ENCODE data around the gene MARS2. TPM values are rescaled to one million over a fixed set of nuclear protein-coding genes. Genes with fewer than 3 reads are reported as not detected.
A peak's percentile ranks its signal among the peaks of the same experiment; 100 is the strongest.
"Not testable (repeated sequence)": the region's sequence is repeated elsewhere in the genome, so short reads cannot be mapped to it uniquely, and the experiment has no call there.

The MARS2 gene
- total RNA-seq, 2 donors from 2014 or later: 5.9 to 6.9 TPM

DNA sequence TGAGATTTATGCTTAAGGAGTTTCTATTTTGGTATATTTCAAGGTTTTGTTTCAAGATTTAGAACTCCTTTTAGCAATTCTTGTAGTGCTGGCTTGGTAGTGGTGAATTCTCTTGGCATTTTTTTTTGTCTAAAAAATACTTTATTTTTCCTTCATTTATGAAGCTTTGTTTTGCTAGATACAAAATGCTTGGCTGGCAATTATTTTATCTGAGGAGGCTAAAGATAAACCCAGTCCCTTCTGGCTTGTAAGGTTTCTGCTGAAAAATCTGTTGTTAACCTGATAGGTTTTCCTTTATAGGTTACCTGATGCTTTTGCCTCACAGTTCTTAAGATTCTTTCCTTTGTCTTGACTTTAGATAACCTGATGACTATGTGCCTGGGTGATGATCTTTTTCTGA lies 5.4 kb upstream of the MARS2 start:
- H3K27ac ChIP-seq; H3K9me3 ChIP-seq; H3K4me1 ChIP-seq (replicated peaks); H3K36me3 ChIP-seq; H3K27me3 ChIP-seq (replicated peaks; ENCODE audit: insufficient read depth); H3K4me3 ChIP-seq; DNase-seq (ENCODE audit: low spot score): not testable (repeated sequence)
- intact Hi-C loops (cut with DNase I): loop anchor here (10.0 kb wide), 3 partner anchors 205 to 595 kb away; partner anchors contain the start of genes COQ10B and HSPD1

DNA sequence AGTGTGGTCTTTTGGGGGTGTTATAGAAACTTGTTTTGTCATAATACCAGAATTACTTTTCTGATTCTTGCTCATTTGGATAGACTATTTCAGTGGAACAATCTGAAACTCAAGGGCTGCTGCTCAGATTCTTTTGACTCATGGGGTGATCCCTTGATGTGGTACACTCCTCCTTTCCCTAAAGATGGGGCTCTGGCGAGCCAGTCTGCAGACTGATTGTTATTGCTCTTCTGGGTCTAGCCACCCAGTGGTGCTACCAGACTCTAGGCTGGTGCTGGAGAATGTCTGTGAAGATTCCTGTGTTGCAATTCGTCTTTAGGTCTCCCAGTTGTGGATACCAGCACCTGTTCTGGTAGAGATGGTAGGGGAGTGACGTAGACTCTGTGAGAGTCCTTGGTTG lies 4.2 kb upstream of the MARS2 start:
- Histone ChIP-seq H3K4me1 (replicated peaks) (no peaks in the 10 kb centered on the region), H3K27ac (no peak overlapping the region), H3K27me3 (replicated peaks; ENCODE audit: insufficient read depth) (no peaks in the 10 kb centered on the region), H3K9me3 (no peaks in the 10 kb centered on the region), H3K36me3 (no peaks in the 10 kb centered on the region), H3K4me3 (no peak overlapping the region)
- DNase-seq (ENCODE audit: low spot score): no peak
- no peak for TF ChIP-seq POLR2A (IDR thresholded peaks at IDR 0.05)
- WGBS: 96% methylated on average over 3 of the region's 3 CpGs
- intact Hi-C loops (cut with DNase I): loop anchor here (10.0 kb wide), 3 partner anchors 206 to 594 kb away; partner anchors contain the start of genes COQ10B and HSPD1

DNA sequence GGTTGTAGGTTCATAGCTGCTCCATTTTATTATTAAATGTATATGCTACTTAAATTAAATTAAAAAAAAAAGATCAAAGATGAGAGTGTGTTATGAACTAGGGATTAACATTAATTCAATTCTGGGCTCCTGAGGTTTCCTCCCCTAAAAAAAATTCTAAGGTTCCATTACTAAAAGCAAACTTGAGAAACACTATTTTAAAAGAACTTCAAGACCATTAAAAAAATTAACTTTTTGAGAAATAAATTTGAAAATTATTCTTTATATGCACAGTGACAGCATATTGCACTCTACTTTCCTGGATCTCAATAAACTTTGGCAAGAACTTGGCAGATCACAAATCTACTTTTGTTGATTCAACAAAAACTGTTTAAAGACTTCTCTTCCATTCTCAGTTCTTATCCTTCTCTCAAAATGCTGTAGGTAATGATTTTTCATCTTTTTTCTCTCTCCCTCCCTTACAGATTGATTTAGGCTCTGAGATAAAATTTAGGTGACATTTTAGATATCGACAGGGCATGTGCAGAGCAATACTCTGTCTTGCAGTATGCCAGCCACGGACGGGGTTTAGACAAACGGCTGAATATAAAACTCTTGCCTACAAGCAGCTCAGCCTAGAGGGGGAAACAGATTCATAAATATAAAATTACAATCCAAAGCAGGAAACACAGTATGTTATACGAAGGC lies 592 bp upstream of the MARS2 start:
- peaks cover 9% of the 10 kb centered on the region for H3K4me1 ChIP-seq (replicated peaks)
- TF ChIP-seq POLR2A (IDR thresholded peaks at IDR 0.05) (no peak), POLR2AphosphoS5 (IDR thresholded peaks at IDR 0.05) (no peak)
- TF ChIP-seq, protein P1, sequence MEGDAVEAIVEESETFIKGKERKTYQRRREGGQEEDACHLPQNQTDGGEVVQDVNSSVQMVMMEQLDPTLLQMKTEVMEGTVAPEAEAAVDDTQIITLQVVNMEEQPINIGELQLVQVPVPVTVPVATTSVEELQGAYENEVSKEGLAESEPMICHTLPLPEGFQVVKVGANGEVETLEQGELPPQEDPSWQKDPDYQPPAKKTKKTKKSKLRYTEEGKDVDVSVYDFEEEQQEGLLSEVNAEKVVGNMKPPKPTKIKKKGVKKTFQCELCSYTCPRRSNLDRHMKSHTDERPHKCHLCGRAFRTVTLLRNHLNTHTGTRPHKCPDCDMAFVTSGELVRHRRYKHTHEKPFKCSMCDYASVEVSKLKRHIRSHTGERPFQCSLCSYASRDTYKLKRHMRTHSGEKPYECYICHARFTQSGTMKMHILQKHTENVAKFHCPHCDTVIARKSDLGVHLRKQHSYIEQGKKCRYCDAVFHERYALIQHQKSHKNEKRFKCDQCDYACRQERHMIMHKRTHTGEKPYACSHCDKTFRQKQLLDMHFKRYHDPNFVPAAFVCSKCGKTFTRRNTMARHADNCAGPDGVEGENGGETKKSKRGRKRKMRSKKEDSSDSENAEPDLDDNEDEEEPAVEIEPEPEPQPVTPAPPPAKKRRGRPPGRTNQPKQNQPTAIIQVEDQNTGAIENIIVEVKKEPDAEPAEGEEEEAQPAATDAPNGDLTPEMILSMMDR (IDR thresholded peaks at IDR 0.05): no peak
- no peak for DNase-seq (ENCODE audit: low spot score)
- intact Hi-C loops (cut with DNase I): loop anchor here (5.0 to 10.0 kb wide), 5 partner anchors 73 to 590 kb away; partner anchors contain the start of genes COQ10B, HSPD1 and MOB4
- no peaks in the 10 kb centered on the region for H3K36me3 ChIP-seq
- H3K9me3 ChIP-seq: no peaks in the 10 kb centered on the region
- 0% methylated on average over 5 of the region's 5 CpGs for WGBS
- H3K27me3 ChIP-seq (replicated peaks; ENCODE audit: insufficient read depth): no peaks in the 10 kb centered on the region
- H3K27ac ChIP-seq: peak overlapping the region; percentile 66 to 69
- H3K4me3 ChIP-seq: peak overlapping the region; percentile 69 to 71

DNA sequence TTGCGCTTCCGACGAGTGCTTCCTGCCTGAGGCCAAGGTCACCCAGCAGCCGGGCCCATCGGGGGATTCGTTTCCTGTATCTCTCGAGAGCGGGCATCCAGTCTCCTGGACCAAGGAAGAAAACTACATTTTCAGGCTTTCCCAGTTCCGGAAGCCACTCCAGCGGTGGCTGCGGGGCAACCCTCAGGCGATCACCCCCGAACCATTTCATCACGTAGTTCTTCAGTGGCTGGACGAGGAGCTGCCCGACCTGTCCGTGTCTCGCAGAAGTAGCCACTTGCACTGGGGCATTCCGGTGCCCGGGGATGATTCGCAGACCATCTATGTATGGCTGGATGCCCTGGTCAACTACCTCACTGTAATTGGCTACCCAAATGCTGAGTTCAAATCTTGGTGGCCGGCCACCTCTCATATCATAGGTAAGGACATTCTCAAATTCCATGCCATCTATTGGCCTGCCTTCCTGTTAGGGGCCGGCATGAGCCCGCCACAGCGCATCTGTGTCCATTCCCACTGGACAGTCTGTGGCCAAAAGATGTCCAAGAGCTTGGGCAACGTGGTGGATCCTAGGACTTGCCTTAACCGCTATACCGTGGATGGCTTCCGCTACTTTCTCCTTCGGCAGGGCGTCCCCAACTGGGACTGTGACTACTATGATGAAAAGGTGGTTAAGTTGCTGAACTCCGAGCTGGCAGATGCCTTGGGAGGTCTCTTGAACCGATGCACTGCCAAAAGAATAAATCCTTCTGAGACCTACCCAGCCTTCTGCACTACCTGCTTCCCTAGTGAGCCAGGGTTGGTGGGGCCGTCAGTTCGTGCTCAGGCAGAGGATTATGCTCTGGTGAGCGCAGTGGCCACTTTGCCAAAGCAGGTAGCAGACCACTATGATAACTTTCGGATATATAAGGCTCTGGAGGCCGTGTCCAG lies 1.0 kb downstream of the MARS2 start:
- DNase-seq (ENCODE audit: low spot score): no peak
- Histone ChIP-seq H3K4me1 (replicated peaks) (peaks cover 9% of the 10 kb centered on the region), H3K27ac (peak overlapping the region; percentile 20 to 69), H3K9me3 (no peaks in the 10 kb centered on the region), H3K36me3 (no peaks in the 10 kb centered on the region), H3K27me3 (replicated peaks; ENCODE audit: insufficient read depth) (no peaks in the 10 kb centered on the region), H3K4me3 (peak overlapping the region; percentile 69 to 71)
- intact Hi-C loops (cut with DNase I): loop anchor here (5.0 to 10.0 kb wide), 5 partner anchors 71 to 589 kb away; partner anchors contain the start of genes COQ10B, HSPD1 and MOB4
- TF ChIP-seq, protein P1 (IDR thresholded peaks at IDR 0.05): no peak
- TF ChIP-seq POLR2A (IDR thresholded peaks at IDR 0.05) (no peak), POLR2AphosphoS5 (IDR thresholded peaks at IDR 0.05) (no peak)
- 17% methylated on average over 38 of the region's 38 CpGs for WGBS

DNA sequence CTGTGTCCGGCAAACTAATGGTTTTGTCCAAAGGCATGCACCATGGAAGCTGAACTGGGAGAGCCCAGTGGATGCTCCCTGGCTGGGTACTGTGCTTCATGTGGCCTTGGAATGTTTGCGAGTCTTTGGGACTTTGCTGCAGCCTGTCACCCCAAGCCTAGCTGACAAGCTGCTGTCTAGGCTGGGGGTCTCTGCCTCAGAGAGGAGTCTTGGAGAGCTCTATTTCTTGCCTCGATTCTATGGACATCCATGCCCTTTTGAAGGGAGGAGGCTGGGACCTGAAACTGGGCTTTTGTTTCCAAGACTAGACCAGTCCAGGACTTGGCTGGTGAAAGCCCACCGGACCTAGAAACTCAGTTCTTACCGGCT lies 1.7 kb downstream of the MARS2 start:
- intact Hi-C loops (cut with DNase I): loop anchor here (5.0 to 10.0 kb wide), 5 partner anchors 70 to 588 kb away; partner anchors contain the start of genes COQ10B, HSPD1 and MOB4
- no peak for TF ChIP-seq POLR2A (IDR thresholded peaks at IDR 0.05)
- no peak for TF ChIP-seq POLR2AphosphoS5 (IDR thresholded peaks at IDR 0.05)
- 70% methylated on average over 5 of the region's 5 CpGs for WGBS
- no peaks in the 10 kb centered on the region for H3K9me3 ChIP-seq
- H3K27me3 ChIP-seq (replicated peaks; ENCODE audit: insufficient read depth): no peaks in the 10 kb centered on the region
- H3K27ac ChIP-seq: no peak overlapping the region
- DNase-seq (ENCODE audit: low spot score): no peak
- H3K4me1 ChIP-seq (replicated peaks): peaks cover 9% of the 10 kb centered on the region
- H3K4me3 ChIP-seq: peak overlapping the region in 1 of 2 donors; percentile 71
- no peaks in the 10 kb centered on the region for H3K36me3 ChIP-seq

Measured in prostate gland (tissue), 2 donors.